ENCODE measurements around the gene PCBP2.
"Not testable (repeated sequence)": the region's sequence is repeated elsewhere in the genome, so short reads cannot be mapped to it uniquely, and the experiment has no call there.

Gene PCBP2

GRCh38 chr12:53435326-53435725, 16.6 kb upstream of the PCBP2 start:
- not testable (repeated sequence) for DNase-seq (ENCODE audit: low read depth, low spot score); H3K4me3 ChIP-seq (ENCODE audit: low read length)

GRCh38 chr12:53439582-53439981, 12.3 kb upstream of the PCBP2 start:
- DNase-seq (ENCODE audit: low read depth, low spot score); H3K4me3 ChIP-seq (ENCODE audit: low read length): not testable (repeated sequence)

GRCh38 chr12:53441040-53441833, 10.7 kb upstream of the PCBP2 start, which contains the start of gene PRR13:
PRR13 (plus strand) TSS chr12:53441734; CDS start chr12:53442715, 981 bp downstream.
- H3K4me3 ChIP-seq (ENCODE audit: low read length): peak within 1 kb of the TSS; percentile 92
- DNase-seq (ENCODE audit: low read depth, low spot score): peak; percentile 100

GRCh38 chr12:53443955-53444354, 7.9 kb upstream of the PCBP2 start:
- no peak overlapping the region for H3K4me3 ChIP-seq (ENCODE audit: low read length)
- no peak for DNase-seq (ENCODE audit: low read depth, low spot score)

GRCh38 chr12:53444593-53445325, 7.1 kb upstream of the PCBP2 start:
- not testable (repeated sequence) for DNase-seq (ENCODE audit: low read depth, low spot score); H3K4me3 ChIP-seq (ENCODE audit: low read length)

GRCh38 chr12:53450936-53451335, 966 bp upstream of the PCBP2 start:
- DNase-seq (ENCODE audit: low read depth, low spot score): no peak
- no peak overlapping the region for H3K4me3 ChIP-seq (ENCODE audit: low read length)

GRCh38 chr12:53452159-53453077, 516 bp downstream of the PCBP2 start:
- peak overlapping the region; percentile 76 for H3K4me3 ChIP-seq (ENCODE audit: low read length)
- peak; percentile 80 for DNase-seq (ENCODE audit: low read depth, low spot score)

- DNase-seq (ENCODE audit: low read depth, low spot score): no peak
- H3K4me3 ChIP-seq (ENCODE audit: low read length): peak overlapping the region; percentile 76; the same call in 1 of the 2 replicates
These were observed 2.2 kb downstream of the PCBP2 start for GRCh38 chr12:53453953-53454640.

GRCh38 chr12:53454707-53455106, 2.8 kb downstream of the PCBP2 start:
- no peak for DNase-seq (ENCODE audit: low read depth, low spot score)
- no peak overlapping the region for H3K4me3 ChIP-seq (ENCODE audit: low read length)

GRCh38 chr12:53456654-53457366, 4.9 kb downstream of the PCBP2 start:
- no peak for DNase-seq (ENCODE audit: low read depth, low spot score)
- no peak overlapping the region for H3K4me3 ChIP-seq (ENCODE audit: low read length)

- no peak overlapping the region for H3K4me3 ChIP-seq (ENCODE audit: low read length)
These were observed 7.2 kb downstream of the PCBP2 start for GRCh38 chr12:53459097-53459496.

GRCh38 chr12:53461059-53461458, 9.2 kb downstream of the PCBP2 start:
- no peak overlapping the region for H3K4me3 ChIP-seq (ENCODE audit: low read length)
- DNase-seq (ENCODE audit: low read depth, low spot score): no peak

More at GRCh38 chr12:53459097-53459496, 7.2 kb downstream of the PCBP2 start:
- DNase-seq (ENCODE audit: low read depth, low spot score): no peak

GRCh38 chr12:53461591-53461990, 9.7 kb downstream of the PCBP2 start:
- DNase-seq (ENCODE audit: low read depth, low spot score): no peak
- H3K4me3 ChIP-seq (ENCODE audit: low read length): no peak overlapping the region

GRCh38 chr12:53462935-53463334, 11.0 kb downstream of the PCBP2 start:
- DNase-seq (ENCODE audit: low read depth, low spot score): no peak
- no peak overlapping the region for H3K4me3 ChIP-seq (ENCODE audit: low read length)

- DNase-seq (ENCODE audit: low read depth, low spot score): no peak
- no peak overlapping the region for H3K4me3 ChIP-seq (ENCODE audit: low read length)
These were observed 12.1 kb downstream of the PCBP2 start for GRCh38 chr12:53463802-53464560.

- no peak overlapping the region for H3K4me3 ChIP-seq (ENCODE audit: low read length)
- DNase-seq (ENCODE audit: low read depth, low spot score): no peak
These were observed 12.9 kb downstream of the PCBP2 start for GRCh38 chr12:53464685-53465418.

GRCh38 chr12:53465679-53466078, 13.8 kb downstream of the PCBP2 start:
- no peak overlapping the region for H3K4me3 ChIP-seq (ENCODE audit: low read length)
- DNase-seq (ENCODE audit: low read depth, low spot score): no peak

Data from Jurkat, Clone E6-1 (cell line).